Liver (tissue), 3 donors: Measurements from ENCODE around the gene PFN1.
A peak's percentile ranks its signal among the peaks of the same experiment; 100 is the strongest.

ENCODE experiments used
- ATF3 ChIP-seq: IDR thresholded peaks from 2 replicates; pipeline ENCODE4 v1.6.1; 2016; ENCODE audit warnings: antibody characterized with exemption
- CTCF ChIP-seq: fragments of 150-350 bp; IDR thresholded peaks from 2 replicates; pipeline ENCODE4 v1.5.1; 2017; ENCODE audit warnings: improper control_type of control experiment, low read depth, low read length; ENCODE audit not compliant: missing input control
- FOXA1 ChIP-seq: IDR thresholded peaks from 2 replicates; pipeline ENCODE4 v1.6.1; 2016; ENCODE audit warnings: antibody characterized with exemption
- HNF4A ChIP-seq, 2 donors: conservative IDR thresholded peaks; 2 replicates each; pipeline ENCODE4 v1.6.1; 2016; ENCODE audit warnings: antibody characterized with exemption in 2 of 2, mild to moderate bottlenecking in 2 of 2
- JUND ChIP-seq, 2 donors: IDR thresholded peaks; 2 replicates each; pipeline ENCODE4 v1.6.1; 2016; ENCODE audit warnings: antibody characterized with exemption in 2 of 2
- MAX ChIP-seq: IDR thresholded peaks from 2 replicates; pipeline ENCODE4 v1.6.1; 2016; ENCODE audit warnings: antibody characterized with exemption
- RAD21 ChIP-seq, 2 donors: IDR thresholded peaks; 2 replicates each; pipeline ENCODE4 v1.6.1; 2016; ENCODE audit warnings: antibody characterized with exemption in 2 of 2, mild to moderate bottlenecking in 2 of 2
- REST ChIP-seq: IDR thresholded peaks from 2 replicates; pipeline ENCODE4 v1.6.1; 2016; ENCODE audit warnings: antibody characterized with exemption, mild to moderate bottlenecking
- RXRA ChIP-seq, 2 donors: IDR thresholded peaks; 2 replicates each; pipeline ENCODE4 v1.6.1; 2017 to 2018; ENCODE audit warnings: antibody characterized with exemption in 2 of 2, mild to moderate bottlenecking in 1 of 2
- SP1 ChIP-seq: IDR thresholded peaks from 2 replicates; pipeline ENCODE4 v1.6.1; 2018; ENCODE audit warnings: antibody characterized with exemption, mild to moderate bottlenecking
- donor health status: healthy.
- donor health status: healthy.

GRCh38 chr17:4958102-4958501, 9.8 kb upstream of the PFN1 start:
- TF ChIP-seq SP1 (peak; percentile 36), CTCF (no peak), MAX (no peak), ATF3 (no peak), REST (no peak), RAD21 (IDR thresholded peaks at IDR 0.05) (peak in 1 of 2 donors; percentile 20), RXRA (IDR thresholded peaks at IDR 0.05) (peak; percentile 60 to 63), FOXA1 (no peak), JUND (IDR thresholded peaks at IDR 0.05) (peak in 1 of 2 donors; percentile 21), HNF4A (conservative IDR thresholded peaks at IDR 0.05) (peak; percentile 62 to 74)
